BLaER1 (cell line): ENCODE data around the gene DIP2B.
"Not testable (repeated sequence)": the region's sequence is repeated elsewhere in the genome, so short reads cannot be mapped to it uniquely, and the experiment has no call there.

Source experiments
- H3K27ac ChIP-seq: shearing (Covaris generic); formaldehyde crosslinking; 2 replicates; pipeline ENCODE4 v1.8.1; 2022
- H3K27me3 ChIP-seq: shearing (Covaris generic); formaldehyde crosslinking; 2 replicates; pipeline ENCODE4 v1.8.1; 2022
- H3K36me3 ChIP-seq: shearing (Covaris generic); formaldehyde crosslinking; 2 replicates; pipeline ENCODE4 v1.8.1; 2022
- H3K4me1 ChIP-seq: shearing (Covaris generic); formaldehyde crosslinking; 2 replicates; pipeline ENCODE4 v1.8.1; 2022
- H3K4me2 ChIP-seq: shearing (Covaris generic); formaldehyde crosslinking; 2 replicates; pipeline ENCODE4 v1.8.1; 2022
- H3K4me3 ChIP-seq: shearing (Covaris generic); formaldehyde crosslinking; 2 replicates; pipeline ENCODE4 v1.8.1; 2022
- H3K9ac ChIP-seq: shearing (Covaris generic); formaldehyde crosslinking; 2 replicates; pipeline ENCODE4 v1.8.1; 2022
- H3K9me3 ChIP-seq: shearing (Covaris generic); formaldehyde crosslinking; 2 replicates; pipeline ENCODE4 v1.8.1; 2022
- H4K20me1 ChIP-seq: shearing (Covaris generic); formaldehyde crosslinking; 2 replicates; pipeline ENCODE4 v1.8.1; 2022
- Cebpa-rat ChIP-seq: shearing (Covaris generic); IDR thresholded peaks from 2 replicates; pipeline ENCODE4 v1.8.1; 2022

Gene DIP2B

DNA sequence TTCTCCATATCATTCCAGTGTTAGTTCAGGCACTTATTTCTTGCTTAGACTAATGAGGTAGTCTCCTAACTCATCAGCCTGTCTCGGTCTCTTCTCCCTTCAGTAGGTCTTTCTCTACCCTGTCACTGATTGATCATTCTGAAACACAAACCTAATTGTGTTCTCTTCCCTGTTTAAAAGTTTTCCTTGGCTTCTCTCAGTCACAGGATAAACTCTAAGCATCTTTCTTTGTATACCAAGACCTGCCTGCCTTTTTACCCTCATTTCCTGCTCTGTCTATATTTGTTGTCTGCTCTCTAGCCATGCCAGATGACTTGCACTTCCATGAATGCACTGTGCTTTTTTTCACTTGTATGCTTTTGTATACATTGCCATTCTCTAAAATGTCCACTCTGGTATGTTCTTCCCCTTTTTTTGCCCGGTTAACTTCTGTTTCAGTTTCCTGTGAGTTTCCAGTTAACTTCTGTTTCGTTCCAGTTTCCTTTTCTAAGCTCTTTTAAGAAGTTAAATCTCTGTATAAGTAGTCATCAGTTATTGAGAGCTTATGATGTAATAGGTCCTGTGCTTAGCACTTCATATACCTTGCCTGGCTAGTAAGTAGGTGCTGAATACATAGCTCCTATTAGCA is 12.8 kb downstream of the DIP2B start:
- Histone ChIP-seq H3K4me1 (peaks cover 45% of the 10 kb centered on the region), H4K20me1 (peaks cover 76% of the 10 kb centered on the region), H3K9me3 (peaks cover 13% of the 10 kb centered on the region; the same call in 1 of the 2 replicates), H3K9ac (0 out of 2 replicates have a peak overlapping the region, but pooled peaks have one; percentile 40), H3K27me3 (no peaks in the 10 kb centered on the region), H3K27ac (peak overlapping the region; percentile 14; the same call in 1 of the 2 replicates), H3K4me3 (no peak overlapping the region), H3K36me3 (peaks cover 33% of the 10 kb centered on the region), H3K4me2 (peak overlapping the region; percentile 69)
- no peak for TF ChIP-seq Cebpa-rat

DNA sequence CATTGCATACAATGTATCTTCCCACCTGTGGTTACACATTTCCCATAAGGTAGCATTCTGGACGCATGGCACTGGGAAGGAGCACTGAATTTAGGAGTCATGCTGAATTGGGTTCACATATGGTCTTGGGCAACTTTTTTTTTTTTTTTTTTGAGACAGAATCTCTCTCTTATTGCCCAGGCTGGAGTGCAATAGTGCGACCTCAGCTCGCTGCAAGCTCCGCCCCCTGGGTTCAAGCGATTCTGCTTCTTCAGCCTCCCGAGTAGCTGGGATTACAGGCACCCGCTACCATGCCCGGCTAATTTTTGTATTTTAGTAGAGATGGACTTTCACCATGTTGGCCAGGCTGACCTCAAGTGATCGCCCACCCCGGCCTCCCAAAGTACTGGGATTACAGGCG is 13.3 kb downstream of the DIP2B start:
- Histone ChIP-seq H3K4me2 (peak overlapping the region; percentile 69), H3K9ac (no peak overlapping the region), H3K9me3 (peaks cover 12% of the 10 kb centered on the region; the same call in 1 of the 2 replicates), H3K27ac (peak overlapping the region; percentile 14; the same call in 1 of the 2 replicates), H4K20me1 (peaks cover 70% of the 10 kb centered on the region), H3K27me3 (no peaks in the 10 kb centered on the region), H3K4me3 (no peak overlapping the region), H3K36me3 (peaks cover 33% of the 10 kb centered on the region), H3K4me1 (peaks cover 45% of the 10 kb centered on the region)
- no peak for TF ChIP-seq Cebpa-rat

DNA sequence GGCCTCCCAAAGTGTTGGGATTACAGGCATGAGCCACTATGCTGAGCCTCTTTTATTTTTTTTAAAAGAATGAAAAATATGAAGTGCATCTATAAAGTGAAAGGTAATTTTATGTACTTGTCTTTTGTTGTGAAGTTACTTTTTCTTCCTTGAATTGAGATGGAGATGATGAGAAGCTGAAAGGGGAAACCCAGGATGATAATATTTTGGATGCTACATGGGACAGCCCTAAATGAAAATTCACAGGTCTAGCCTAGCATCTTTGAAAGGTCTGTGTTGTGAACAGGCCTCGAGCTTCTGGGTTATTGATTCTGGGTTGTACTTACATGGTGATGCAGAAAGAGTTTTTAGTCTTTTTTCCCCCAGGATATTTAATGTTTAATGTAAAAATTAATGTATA is 14.6 kb downstream of the DIP2B start:
- H4K20me1 ChIP-seq = peaks cover 65% of the 10 kb centered on the region
- H3K27me3 ChIP-seq = no peaks in the 10 kb centered on the region
- no peak overlapping the region for H3K4me2 ChIP-seq
- peaks cover 41% of the 10 kb centered on the region for H3K36me3 ChIP-seq
- TF ChIP-seq Cebpa-rat = no peak
- H3K9me3 ChIP-seq = peaks cover 21% of the 10 kb centered on the region; the same call in 1 of the 2 replicates
- H3K9ac ChIP-seq = no peak overlapping the region
- no peak overlapping the region for H3K27ac ChIP-seq
- peaks cover 40% of the 10 kb centered on the region for H3K4me1 ChIP-seq
- H3K4me3 ChIP-seq = no peak overlapping the region

DNA sequence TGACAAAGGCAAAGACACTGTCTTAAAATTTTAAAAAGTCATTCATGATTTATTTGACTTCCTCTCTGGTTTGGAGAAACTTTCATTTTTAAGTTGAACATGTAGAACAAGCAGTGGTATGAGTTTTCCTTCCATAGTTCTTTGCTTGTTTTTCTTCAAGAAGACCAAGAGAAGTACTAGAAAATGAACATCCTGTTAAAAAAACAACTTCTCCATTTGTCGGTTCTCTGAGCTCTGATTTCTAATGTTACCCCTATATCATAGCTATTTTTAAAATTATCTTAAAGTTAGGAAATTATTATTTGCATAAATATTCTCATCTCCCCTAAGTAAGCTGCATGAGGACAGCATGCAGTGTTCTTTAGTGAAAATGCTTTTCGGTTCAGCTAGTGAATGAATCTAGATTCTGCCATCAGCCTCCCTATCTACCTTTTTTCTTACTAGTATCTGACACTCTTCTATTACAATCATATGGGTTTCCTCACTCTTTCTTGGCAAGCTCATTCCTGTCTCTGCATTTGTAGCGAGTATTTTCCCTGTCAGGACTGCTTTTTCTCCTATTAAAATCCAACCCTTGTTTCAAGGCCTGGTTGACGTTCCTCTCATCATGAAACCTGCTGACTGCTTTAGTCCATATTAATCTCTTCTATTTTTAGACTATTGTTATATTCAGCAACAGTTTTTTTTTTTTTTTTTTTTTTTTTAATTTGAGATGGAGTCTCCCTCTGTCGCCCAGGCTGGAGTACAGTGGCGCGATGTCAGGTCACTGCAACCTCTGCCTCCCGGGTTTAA is 15.8 kb downstream of the DIP2B start:
- Histone ChIP-seq H3K4me1 (peaks cover 40% of the 10 kb centered on the region), H3K27ac (no peak overlapping the region), H3K36me3 (peaks cover 43% of the 10 kb centered on the region), H3K9me3 (peaks cover 21% of the 10 kb centered on the region; the same call in 1 of the 2 replicates), H3K4me3 (no peak overlapping the region), H4K20me1 (peaks cover 65% of the 10 kb centered on the region), H3K27me3 (no peaks in the 10 kb centered on the region), H3K4me2 (peak overlapping the region; percentile 32; the same call in 1 of the 2 replicates), H3K9ac (no peak overlapping the region)
- no peak for TF ChIP-seq Cebpa-rat

DNA sequence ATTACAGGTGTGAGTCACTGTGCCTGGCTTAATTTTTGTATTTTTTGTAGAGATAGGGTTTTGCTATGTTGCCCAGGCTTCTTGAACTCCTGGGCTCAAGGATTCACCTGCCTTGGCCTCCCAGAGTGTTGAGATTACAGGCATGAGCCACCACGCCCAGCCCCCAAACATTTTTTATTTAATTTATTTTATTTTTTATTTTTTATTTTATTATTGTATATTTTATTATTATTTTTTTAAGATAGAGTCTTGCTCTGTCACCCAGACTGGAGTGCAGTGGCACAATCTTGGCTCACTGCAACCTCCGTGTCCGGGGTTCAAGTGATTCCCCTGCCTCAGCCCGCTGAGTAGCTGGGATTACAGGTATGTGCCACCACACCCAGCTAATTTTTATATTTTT is 17.0 kb downstream of the DIP2B start:
- not testable (repeated sequence) for H3K4me3 ChIP-seq, H3K9ac ChIP-seq, H3K27ac ChIP-seq, H3K27me3 ChIP-seq, H3K4me2 ChIP-seq
- H4K20me1 ChIP-seq = peaks cover 77% of the 10 kb centered on the region
- H3K9me3 ChIP-seq = peaks cover 21% of the 10 kb centered on the region; the same call in 1 of the 2 replicates
- peaks cover 50% of the 10 kb centered on the region for H3K4me1 ChIP-seq
- peaks cover 39% of the 10 kb centered on the region for H3K36me3 ChIP-seq

DNA sequence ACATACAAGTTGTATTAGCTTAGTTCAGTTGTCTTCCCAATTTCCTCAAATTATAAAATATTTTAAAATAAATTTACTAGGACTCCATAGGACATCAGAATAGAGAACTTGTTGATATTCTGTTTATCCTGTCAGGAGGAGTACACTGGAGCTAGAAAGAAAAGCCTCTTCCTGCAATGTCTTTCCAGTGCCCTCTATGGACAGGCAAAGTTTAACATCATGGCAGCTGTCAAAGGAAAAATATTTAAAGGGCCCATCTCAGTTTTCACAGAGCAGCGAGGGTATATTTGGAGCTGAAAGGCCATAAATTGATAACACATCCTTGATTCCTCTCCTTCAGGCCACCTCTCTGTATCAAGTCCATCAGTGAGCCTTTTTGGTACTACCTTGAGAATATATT is 19.0 kb downstream of the DIP2B start:
- H3K9me3 ChIP-seq = peaks cover 21% of the 10 kb centered on the region; the same call in 1 of the 2 replicates
- H3K27ac ChIP-seq = no peak overlapping the region
- no peak overlapping the region for H3K4me2 ChIP-seq
- no peak for TF ChIP-seq Cebpa-rat
- H3K9ac ChIP-seq = no peak overlapping the region
- H3K36me3 ChIP-seq = peaks cover 51% of the 10 kb centered on the region
- peaks cover 67% of the 10 kb centered on the region for H4K20me1 ChIP-seq
- H3K27me3 ChIP-seq = no peaks in the 10 kb centered on the region
- peaks cover 32% of the 10 kb centered on the region for H3K4me1 ChIP-seq
- no peak overlapping the region for H3K4me3 ChIP-seq

DNA sequence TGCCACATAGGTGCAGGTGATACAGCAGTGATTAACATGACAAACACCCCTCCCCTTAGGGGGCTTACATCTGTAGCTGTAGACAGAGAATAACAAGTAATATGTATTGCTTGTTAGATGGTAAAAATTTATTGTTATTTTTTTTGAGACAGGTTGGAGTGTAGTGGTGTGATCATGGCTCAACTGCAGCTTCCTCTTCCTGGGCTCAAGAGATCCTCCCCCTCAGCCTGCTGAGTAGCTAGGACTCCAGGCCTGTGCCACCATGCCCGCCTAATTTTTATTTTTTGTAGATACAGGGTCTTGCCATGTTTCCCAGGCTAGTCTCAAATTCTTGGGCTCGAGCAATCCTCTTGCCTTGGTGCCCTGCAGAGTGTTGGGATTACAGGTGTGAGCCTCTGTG is 19.8 kb downstream of the DIP2B start:
- Histone ChIP-seq H3K27ac (no peak overlapping the region), H4K20me1 (peaks cover 67% of the 10 kb centered on the region), H3K4me3 (no peak overlapping the region), H3K27me3 (no peaks in the 10 kb centered on the region), H3K4me2 (no peak overlapping the region), H3K36me3 (peaks cover 58% of the 10 kb centered on the region), H3K4me1 (peaks cover 30% of the 10 kb centered on the region), H3K9me3 (peaks cover 28% of the 10 kb centered on the region; the same call in 1 of the 2 replicates), H3K9ac (no peak overlapping the region)
- no peak for TF ChIP-seq Cebpa-rat

DNA sequence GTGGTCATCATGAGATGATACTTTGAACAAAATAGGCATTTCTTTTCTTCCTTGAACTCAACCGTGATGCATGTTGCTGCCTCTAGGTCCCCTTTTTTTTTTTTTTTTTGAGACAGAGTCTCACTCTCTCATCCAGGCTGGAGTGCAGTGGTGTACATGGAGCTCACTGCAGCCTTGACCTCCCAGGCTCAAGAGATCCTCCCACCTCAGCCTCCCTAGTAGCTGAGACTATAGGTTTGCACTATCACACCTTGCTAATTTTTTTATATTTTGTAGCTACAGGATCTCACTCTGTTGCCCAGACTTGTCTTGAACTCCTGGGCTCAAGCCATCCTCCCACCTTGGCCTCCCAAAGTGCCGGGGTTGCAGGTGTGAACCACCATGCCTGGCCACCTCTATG is 20.6 kb downstream of the DIP2B start:
- H3K4me2 ChIP-seq = 0 out of 2 replicates have a peak overlapping the region, but pooled peaks have one; percentile 67
- H3K36me3 ChIP-seq = peaks cover 66% of the 10 kb centered on the region
- TF ChIP-seq Cebpa-rat = no peak
- H4K20me1 ChIP-seq = peaks cover 65% of the 10 kb centered on the region
- H3K4me3 ChIP-seq = no peak overlapping the region
- H3K27ac ChIP-seq = no peak overlapping the region
- H3K27me3 ChIP-seq = no peaks in the 10 kb centered on the region
- H3K9me3 ChIP-seq = peaks cover 31% of the 10 kb centered on the region; the same call in 1 of the 2 replicates
- peaks cover 22% of the 10 kb centered on the region for H3K4me1 ChIP-seq
- H3K9ac ChIP-seq = no peak overlapping the region

DNA sequence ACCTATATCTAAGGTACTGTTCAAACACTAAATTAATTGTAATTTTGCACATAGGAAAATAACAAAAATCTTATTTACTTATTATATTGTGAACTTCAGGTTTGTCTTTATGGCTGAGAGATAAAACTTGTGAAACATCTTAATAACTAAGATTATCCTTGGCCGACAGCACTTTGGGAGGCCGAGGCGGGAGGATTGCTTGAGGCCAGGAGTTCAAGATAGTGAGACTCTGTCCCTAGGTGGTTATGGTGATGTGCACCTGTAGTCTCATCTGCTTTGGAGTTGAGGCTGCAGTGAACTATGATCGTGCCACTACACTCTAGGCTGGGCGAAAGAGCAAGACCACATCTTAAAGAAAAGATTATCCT is 22.6 kb downstream of the DIP2B start:
- TF ChIP-seq Cebpa-rat = no peak
- Histone ChIP-seq H3K4me1 (peaks cover 23% of the 10 kb centered on the region), H3K4me3 (no peak overlapping the region), H3K9ac (no peak overlapping the region), H3K27me3 (no peaks in the 10 kb centered on the region), H3K36me3 (peaks cover 74% of the 10 kb centered on the region), H3K4me2 (no peak overlapping the region), H3K27ac (no peak overlapping the region), H4K20me1 (peaks cover 73% of the 10 kb centered on the region), H3K9me3 (peaks cover 27% of the 10 kb centered on the region; the same call in 1 of the 2 replicates)

DNA sequence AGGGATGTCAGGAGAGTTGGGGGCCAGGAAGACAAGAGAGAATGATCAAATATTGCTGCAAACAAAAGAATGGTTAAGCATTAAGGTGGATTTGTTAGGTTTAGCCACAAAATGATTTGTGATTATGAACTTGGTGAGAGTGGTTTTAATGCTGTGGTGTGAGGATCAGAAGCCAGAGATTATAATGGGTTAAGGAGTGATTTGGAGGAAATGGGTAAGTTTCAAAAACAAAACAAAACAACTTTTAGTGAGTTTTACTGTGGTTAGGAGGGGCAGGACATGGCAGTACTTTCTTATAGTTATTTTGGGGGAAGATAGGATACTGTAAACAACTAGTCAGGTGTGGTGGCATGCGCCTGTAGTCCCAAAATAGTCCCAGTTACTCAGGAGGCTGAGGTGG is 24.0 kb downstream of the DIP2B start:
- H3K4me1 ChIP-seq = peaks cover 29% of the 10 kb centered on the region
- no peak for TF ChIP-seq Cebpa-rat
- H3K4me3 ChIP-seq = no peak overlapping the region
- H3K9me3 ChIP-seq = 0 out of 2 replicates have a peak, but pooled peaks cover 15% of the 10 kb centered on the region
- H3K9ac ChIP-seq = no peak overlapping the region
- no peak overlapping the region for H3K27ac ChIP-seq
- H3K27me3 ChIP-seq = no peaks in the 10 kb centered on the region
- H3K36me3 ChIP-seq = peaks cover 65% of the 10 kb centered on the region
- peaks cover 86% of the 10 kb centered on the region for H4K20me1 ChIP-seq
- no peak overlapping the region for H3K4me2 ChIP-seq
